GM18507 (cell line): Measurements from ENCODE around the gene C13orf42.

Experiments used
- DNase-seq: peaks from one replicate; pipeline ENCODE4 v3.0.0; 2011; ENCODE audit warnings: low read depth; ENCODE audit not compliant: insufficient read length; ENCODE audit errors: extremely low spot score
- FAIRE-seq: peaks from 2 replicates; lab custom pipeline; 2011; peaks lifted over from hg19 to GRCh38; lab: Jason Lieb, UNC

C13orf42 gene

GRCh38 chr13:51043310-51043709 is 67.8 kb downstream of the C13orf42 start:
- FAIRE-seq, result no peak
- DNase-seq, result no peak

- no peak for DNase-seq
- no peak for FAIRE-seq
These were observed 69.4 kb downstream of the C13orf42 start for GRCh38 chr13:51041710-51042109.

- DNase-seq (no peak), FAIRE-seq (no peak)
These were observed 69.9 kb downstream of the C13orf42 start for GRCh38 chr13:51041126-51041525.

- FAIRE-seq, result no peak
- no peak for DNase-seq
These were observed 70.6 kb downstream of the C13orf42 start for GRCh38 chr13:51040431-51040830.

- FAIRE-seq (no peak), DNase-seq (no peak)
These were observed 74.7 kb downstream of the C13orf42 start for GRCh38 chr13:51036418-51036817.

GRCh38 chr13:51035978-51036377 is 75.1 kb downstream of the C13orf42 start:
- DNase-seq (no peak), FAIRE-seq (no peak)

- DNase-seq, result no peak
- FAIRE-seq, result no peak
These were observed 75.6 kb downstream of the C13orf42 start for GRCh38 chr13:51035469-51035868.

GRCh38 chr13:51034906-51035305 is 76.2 kb downstream of the C13orf42 start:
- FAIRE-seq, result no peak
- no peak for DNase-seq

- FAIRE-seq (no peak), DNase-seq (no peak)
These were observed 77.5 kb downstream of the C13orf42 start for GRCh38 chr13:51033421-51034185.

GRCh38 chr13:51032831-51033230 is 78.2 kb downstream of the C13orf42 start:
- DNase-seq (no peak), FAIRE-seq (no peak)
